ACC112 (cell line): ENCODE data around the gene PRDM13.

Experiments used
- H2AFZ ChIP-seq: fragments of 200-600 bp; sonication (generic); one replicate; pipeline ENCODE4 v1.6.0; 2017; ENCODE audit warnings: antibody characterized with exemption, low read length; ENCODE audit not compliant: unreplicated experiment
- H3K27ac ChIP-seq: fragments of 200-600 bp; sonication (generic); 2 replicates; pipeline ENCODE4 v1.5.1; 2014; ENCODE audit warnings: low read depth, mild to moderate bottlenecking, antibody characterized with exemption, low read length, moderate library complexity
- H3K27me3 ChIP-seq: fragments of 200-600 bp; sonication (generic); 2 replicates; pipeline ENCODE4 v1.6.1; 2014; ENCODE audit warnings: mild to moderate bottlenecking, antibody characterized with exemption, low read length, moderate library complexity, mixed read lengths; ENCODE audit not compliant: insufficient read depth
- H3K36me3 ChIP-seq: fragments of 200-600 bp; sonication (generic); 2 replicates; pipeline ENCODE4 v1.6.1; 2016; ENCODE audit warnings: mild to moderate bottlenecking, antibody characterized with exemption, low read length, moderate library complexity, mixed read lengths; ENCODE audit not compliant: insufficient read depth
- H3K4me1 ChIP-seq: fragments of 200-600 bp; sonication (generic); one replicate; pipeline ENCODE4 v1.6.1; 2016; ENCODE audit warnings: low read length, mixed read lengths; ENCODE audit not compliant: insufficient read depth, unreplicated experiment, control insufficient read depth
- H3K4me3 ChIP-seq: fragments of 200-600 bp; sonication (generic); 2 replicates; pipeline ENCODE4 v1.5.1; 2014; ENCODE audit warnings: mild to moderate bottlenecking, low read depth, low read length
- H3K79me2 ChIP-seq: fragments of 200-600 bp; sonication (generic); one replicate; pipeline ENCODE4 v1.6.0; 2016; ENCODE audit warnings: low read length; ENCODE audit not compliant: control insufficient read depth, unreplicated experiment, insufficient read depth

The PRDM13 gene

DNA sequence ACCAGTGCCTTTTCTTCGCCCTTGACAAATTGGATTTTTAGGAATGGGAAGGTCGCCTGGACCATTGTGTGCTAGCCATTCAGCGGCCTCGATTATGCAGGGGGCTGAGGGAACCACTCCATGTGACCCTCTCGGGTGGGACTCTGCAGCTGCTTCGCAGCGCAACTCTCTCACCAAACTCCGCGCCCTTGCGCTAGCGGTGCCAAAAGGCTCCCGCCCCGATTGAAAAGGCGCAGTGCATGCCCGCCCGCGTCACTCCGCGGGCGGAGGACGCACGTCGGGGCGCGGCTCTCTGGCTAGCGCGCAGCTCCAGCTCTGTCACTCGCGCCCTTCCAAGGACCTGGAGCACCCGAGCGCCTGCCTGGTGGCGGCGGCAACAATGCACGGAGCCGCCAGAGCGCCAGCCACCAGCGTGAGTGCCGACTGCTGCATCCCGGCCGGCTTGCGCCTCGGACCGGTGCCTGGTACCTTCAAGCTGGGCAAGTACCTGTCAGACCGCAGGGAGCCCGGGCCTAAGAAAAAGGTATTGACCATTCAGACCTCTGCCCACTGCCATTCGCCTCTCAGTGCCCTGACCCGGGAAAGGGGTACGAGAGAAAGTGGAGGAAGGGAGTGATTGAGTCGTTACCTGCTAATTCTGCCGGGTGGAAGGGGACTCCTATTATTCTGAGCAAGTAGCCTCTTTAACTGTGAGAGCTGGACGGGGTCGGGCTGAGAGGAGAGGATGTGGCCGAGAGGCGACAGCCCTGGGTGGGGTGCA is at the start of gene PRDM13:
Gene PRDM13, plus strand, starts transcription at position 178 of the 760 bp plus-strand sequence. Its CDS starts 202 bp downstream, at position 380.
- Histone ChIP-seq H3K27me3 (peaks cover 100% of the 10 kb centered on the region), H3K36me3 (no peaks in the 10 kb centered on the region), H2AFZ (no peak within 1 kb of the TSS), H3K27ac (no peak within 1 kb of the TSS), H3K4me3 (no peak within 1 kb of the TSS), H3K4me1 (no peaks in the 10 kb centered on the region), H3K79me2 (no peaks in the 10 kb centered on the region)

- Histone ChIP-seq H3K4me3 (no peak overlapping the region), H2AFZ (no peak overlapping the region), H3K79me2 (peaks cover 27% of the 10 kb centered on the region), H3K4me1 (peaks cover 13% of the 10 kb centered on the region), H3K27me3 (no peaks in the 10 kb centered on the region), H3K36me3 (peaks cover 45% of the 10 kb centered on the region), H3K27ac (no peak overlapping the region)
Measured at GRCh38 chr6:99559057-99559456, 47.6 kb upstream of the PRDM13 start.

- H3K4me1 ChIP-seq = peaks cover 13% of the 10 kb centered on the region
- no peak overlapping the region for H2AFZ ChIP-seq
- H3K79me2 ChIP-seq = peaks cover 41% of the 10 kb centered on the region
- H3K36me3 ChIP-seq = peaks cover 36% of the 10 kb centered on the region
- H3K4me3 ChIP-seq = no peak overlapping the region
- no peaks in the 10 kb centered on the region for H3K27me3 ChIP-seq
- H3K27ac ChIP-seq = no peak overlapping the region
Measured at GRCh38 chr6:99560668-99561067, 46.0 kb upstream of the PRDM13 start.

DNA sequence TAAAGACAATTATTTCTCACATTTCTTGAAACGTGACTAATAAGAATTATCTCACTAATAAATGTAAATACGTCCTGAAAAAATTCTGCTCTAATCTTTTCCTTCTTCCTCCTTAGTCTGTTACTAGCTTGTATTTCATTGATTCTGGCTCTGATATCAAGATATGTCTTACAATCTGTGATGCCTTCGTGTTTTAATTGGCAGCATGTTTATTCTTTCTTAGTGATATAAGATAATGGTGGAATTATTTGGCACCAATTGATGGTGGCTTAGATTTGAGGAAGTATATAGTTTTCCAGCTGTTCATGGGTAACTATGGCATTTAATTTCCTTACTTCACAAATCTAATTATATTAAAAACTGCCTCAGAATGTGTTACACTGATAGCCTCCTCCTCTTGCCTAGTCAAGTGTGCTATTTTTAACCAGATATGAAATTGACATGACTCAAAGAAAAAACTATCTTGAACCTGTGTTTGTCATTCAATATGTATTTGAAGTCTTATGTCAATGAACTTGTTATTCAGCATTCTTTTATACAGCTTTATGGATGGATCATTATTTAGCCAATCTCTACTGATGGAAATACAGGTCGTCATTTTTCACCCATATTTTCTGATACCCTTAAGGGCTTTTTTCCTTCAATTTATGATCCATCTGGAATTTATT is 43.4 kb upstream of the PRDM13 start:
- Histone ChIP-seq H2AFZ (no peak overlapping the region), H3K4me1 (peaks cover 19% of the 10 kb centered on the region), H3K79me2 (peaks cover 64% of the 10 kb centered on the region), H3K36me3 (peaks cover 24% of the 10 kb centered on the region), H3K4me3 (no peak overlapping the region), H3K27me3 (no peaks in the 10 kb centered on the region), H3K27ac (no peak overlapping the region)

GRCh38 chr6:99568103-99568933 is 38.3 kb upstream of the PRDM13 start, which contains the start of gene CCNC:
Gene CCNC (minus strand): TSS chr6:99568660. CDS start chr6:99568527, 133 bp downstream.
- H3K4me3 ChIP-seq = peak within 1 kb of the TSS; percentile 92

GRCh38 chr6:99573980-99574617 is 32.5 kb upstream of the PRDM13 start:
- no peaks in the 10 kb centered on the region for H3K27me3 ChIP-seq
- no peaks in the 10 kb centered on the region for H3K79me2 ChIP-seq
- H3K4me3 ChIP-seq = no peak overlapping the region

More at GRCh38 chr6:99568103-99568933, 38.3 kb upstream of the PRDM13 start, which contains the start of gene CCNC:
- H3K79me2 ChIP-seq = peaks cover 45% of the 10 kb centered on the region
- H3K27ac ChIP-seq = peak within 1 kb of the TSS; percentile 20; the same call in 1 of the 2 replicates
- H3K4me1 ChIP-seq = peaks cover 9% of the 10 kb centered on the region
- H2AFZ ChIP-seq = peak within 1 kb of the TSS; percentile 87
- no peaks in the 10 kb centered on the region for H3K36me3 ChIP-seq
- no peaks in the 10 kb centered on the region for H3K27me3 ChIP-seq

DNA sequence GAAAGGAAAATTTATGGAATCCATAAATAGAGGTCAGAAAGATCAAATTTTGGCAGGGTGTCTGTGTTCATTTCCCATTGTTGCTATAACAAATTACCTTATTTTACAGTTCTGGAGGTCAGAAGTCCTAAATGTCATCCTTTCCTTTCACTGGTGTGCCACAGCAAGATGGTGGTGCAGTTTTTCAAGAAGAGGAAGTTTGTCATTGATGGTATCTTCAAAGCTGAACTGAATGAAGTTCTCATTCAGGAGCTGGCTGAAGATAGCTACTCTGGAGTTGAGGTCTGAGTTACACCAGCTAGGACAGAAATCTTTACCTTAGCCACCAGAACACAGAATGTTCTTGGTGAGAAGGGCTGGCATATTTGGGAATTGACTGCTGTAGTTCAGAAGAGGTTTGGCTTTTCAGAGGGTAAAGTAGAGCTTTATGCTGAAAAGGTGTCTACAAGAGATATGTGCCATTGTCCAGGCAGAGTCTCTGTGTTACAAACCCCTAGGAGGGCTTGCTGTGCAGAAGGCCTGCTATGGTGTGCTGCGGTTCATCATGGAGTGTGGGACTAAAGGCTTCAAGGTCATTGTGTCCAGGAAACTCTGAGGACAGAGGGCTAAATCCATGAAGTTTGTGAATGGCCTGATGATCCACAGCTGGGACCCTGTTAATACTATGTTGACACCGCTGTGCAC is 30.9 kb upstream of the PRDM13 start:
- Histone ChIP-seq H3K36me3 (no peaks in the 10 kb centered on the region), H3K4me3 (no peak overlapping the region), H3K27me3 (no peaks in the 10 kb centered on the region), H3K27ac (no peak overlapping the region), H2AFZ (no peak overlapping the region), H3K79me2 (no peaks in the 10 kb centered on the region), H3K4me1 (no peaks in the 10 kb centered on the region)

More at GRCh38 chr6:99573980-99574617, 32.5 kb upstream of the PRDM13 start:
- no peaks in the 10 kb centered on the region for H3K4me1 ChIP-seq
- H3K27ac ChIP-seq = no peak overlapping the region
- no peak overlapping the region for H2AFZ ChIP-seq
- no peaks in the 10 kb centered on the region for H3K36me3 ChIP-seq

DNA sequence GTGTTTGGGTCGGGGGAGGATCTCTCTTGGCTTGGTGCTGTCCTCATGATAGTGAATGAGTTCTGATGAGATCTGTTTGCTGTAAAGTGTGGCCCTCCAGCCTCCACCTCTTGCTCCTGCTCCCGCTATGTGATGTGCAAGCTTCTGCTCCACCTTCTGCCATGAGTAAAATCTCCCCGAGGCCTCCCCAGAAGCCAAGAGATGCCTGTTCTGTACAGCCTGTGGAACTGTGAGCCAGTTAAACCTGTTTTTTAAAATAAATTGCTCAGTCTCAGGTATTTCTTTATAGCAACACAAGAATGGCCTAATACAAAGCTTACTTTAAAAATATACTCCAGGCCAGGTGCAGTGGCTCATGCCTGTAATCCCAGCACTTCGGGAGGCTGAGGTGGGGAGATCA is 26.9 kb upstream of the PRDM13 start:
- peaks cover 7% of the 10 kb centered on the region for H3K27me3 ChIP-seq
- no peak overlapping the region for H2AFZ ChIP-seq
- no peaks in the 10 kb centered on the region for H3K36me3 ChIP-seq
- H3K79me2 ChIP-seq = no peaks in the 10 kb centered on the region
- H3K27ac ChIP-seq = no peak overlapping the region
- no peak overlapping the region for H3K4me3 ChIP-seq
- H3K4me1 ChIP-seq = no peaks in the 10 kb centered on the region

- Histone ChIP-seq H3K79me2 (no peaks in the 10 kb centered on the region), H3K4me1 (no peaks in the 10 kb centered on the region), H3K36me3 (no peaks in the 10 kb centered on the region), H3K4me3 (no peak overlapping the region), H2AFZ (no peak overlapping the region), H3K27ac (no peak overlapping the region), H3K27me3 (peaks cover 77% of the 10 kb centered on the region)
Measured at GRCh38 chr6:99587792-99588191, 18.8 kb upstream of the PRDM13 start.
